Measurements from ENCODE around the gene TCAIM. TPM values are rescaled to one million over a fixed set of nuclear protein-coding genes. Genes with fewer than 3 reads are reported as not detected.
A peak's percentile ranks its signal among the peaks of the same experiment; 100 is the strongest.

TCAIM gene
- total and polyA plus RNA-seq, 9 of the 15 experiments (the other 6 are each of a cell fraction or from before 2014, with no cell fraction given), result 19.7 to 53.3 (median 36.9) TPM

GRCh38 chr3:44436181-44436580, 97.6 kb downstream of the TCAIM start:
- no peaks in the 10 kb centered on the region for H3K27me3 ChIP-seq (ENCODE audit: control insufficient read depth in 2 of 2, insufficient read depth in 2 of 2, low read length in 2 of 2)
- FAIRE-seq (no peak), DNase-seq (ENCODE audit: extremely low read depth in 1 of 4, low spot score in 3 of 4) (no peak), ATAC-seq (no peak)
- H3K9ac ChIP-seq (ENCODE audit: insufficient read depth in 1 of 2, low read depth in 2 of 2, low read length in 2 of 2), result no peak overlapping the region
- intact Hi-C loops (cut with micrococcal nuclease) (no loop called here), in situ Hi-C loops (cut with MboI) (no loop called here)
- POLR2A ChIA-PET, result interaction anchor here (0.7 to 1.4 kb wide), 7 partner anchors 9 to 146 kb away, joined by 3 to 6 read pairs (median 3); no protein-coding TSS in a partner anchor
- peaks cover 24% of the 10 kb centered on the region for H3K36me3 ChIP-seq (ENCODE audit: control insufficient read depth, insufficient read depth, low read length)
- H3K27ac ChIP-seq (ENCODE audit: extremely low read depth, low read depth, low read length), result 0 out of 3 replicates have a peak overlapping the region, but pooled peaks have one; percentile 1
- H3K4me3 ChIP-seq, result no peak overlapping the region
- H3K9me1 ChIP-seq (ENCODE audit: control insufficient read depth, insufficient read depth, low read length), result no peaks in the 10 kb centered on the region
- 82% methylated on average over 1 of the region's 1 CpG for WGBS (ENCODE audit: insufficient coverage, low coverage, missing lambda C conversion rate)
- H3K4me2 ChIP-seq (ENCODE audit: insufficient read depth, low read length), result no peak overlapping the region
- CTCF ChIA-PET (ENCODE audit: low intra/inter-chr PET ratio), result no interaction called here
- peaks cover 15 to 45% of the 10 kb centered on the region in 2 experiments for H3K4me1 ChIP-seq (replicated peaks in 1 of 2; ENCODE audit: control insufficient read depth in 2 of 2, insufficient read depth in 2 of 2, low read length in 2 of 2)
- H3K79me2 ChIP-seq (ENCODE audit: control insufficient read depth, insufficient read depth, low read length), result peaks cover 52% of the 10 kb centered on the region
- TF ChIP-seq GTF2B (IDR thresholded peaks at IDR 0.05; ENCODE audit: extremely low read depth, insufficient read length) (no peak), ZNF175 (CRISPR knock-in tag; IDR thresholded peaks at IDR 0.05; ENCODE audit: low read depth) (no peak), HBP1 (CRISPR knock-in tag; IDR thresholded peaks at IDR 0.05) (no peak), CEBPZ (IDR thresholded peaks at IDR 0.05; ENCODE audit: borderline replicate concordance, low read depth, low read length) (no peak), NFE2L1 (tag; IDR thresholded peaks at IDR 0.05; ENCODE audit: borderline replicate concordance, low read depth) (no peak), ZNF3 (CRISPR knock-in tag; IDR thresholded peaks at IDR 0.05) (no peak), PHF21A (IDR thresholded peaks at IDR 0.05; ENCODE audit: borderline replicate concordance, low read depth) (no peak), RFX1 (IDR thresholded peaks at IDR 0.05) (no peak), ZBTB7A (IDR thresholded peaks at IDR 0.05; ENCODE audit: borderline replicate concordance, control insufficient read depth, low read depth, low read length) (no peak), WHSC1 (IDR thresholded peaks at IDR 0.05; ENCODE audit: low read length) (no peak)
- TF ChIP-seq, protein P1, sequence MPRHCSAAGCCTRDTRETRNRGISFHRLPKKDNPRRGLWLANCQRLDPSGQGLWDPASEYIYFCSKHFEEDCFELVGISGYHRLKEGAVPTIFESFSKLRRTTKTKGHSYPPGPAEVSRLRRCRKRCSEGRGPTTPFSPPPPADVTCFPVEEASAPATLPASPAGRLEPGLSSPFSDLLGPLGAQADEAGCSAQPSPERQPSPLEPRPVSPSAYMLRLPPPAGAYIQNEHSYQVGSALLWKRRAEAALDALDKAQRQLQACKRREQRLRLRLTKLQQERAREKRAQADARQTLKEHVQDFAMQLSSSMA (CRISPR knock-in tag; IDR thresholded peaks at IDR 0.05), result no peak
- H4K20me1 ChIP-seq (replicated peaks; ENCODE audit: control insufficient read depth, insufficient read depth, low read length), result no peaks in the 10 kb centered on the region
- BruUV-seq (replicated peaks), result no TSS peak
- no peaks in the 10 kb centered on the region for H3K9me3 ChIP-seq (replicated peaks; ENCODE audit: control insufficient read depth, insufficient read depth, low read depth, low read length)
- H2AFZ ChIP-seq (ENCODE audit: low read depth, low read length), result no peak overlapping the region

Data from K562 (cell line).